GM19035 (cell line): Measurements from ENCODE around the gene BTD.

Experiments used
- ATAC-seq: cut with Tn5 transposase; IDR thresholded peaks from one replicate; pipeline ENCODE4 v1.9.1; 2021; ENCODE audit not compliant: unreplicated experiment

Gene BTD

GRCh38 chr3:15601399-15602145 is at the start of gene BTD, which contains the start of gene HACL1:
TSS of gene BTD (plus strand) at chr3:15601745. CDS start at chr3:15635440, 33,695 bp downstream.
TSS of gene HACL1 (minus strand) at chr3:15601569. CDS start at chr3:15601463, 106 bp downstream.
- peak; percentile 94 for ATAC-seq

DNA sequence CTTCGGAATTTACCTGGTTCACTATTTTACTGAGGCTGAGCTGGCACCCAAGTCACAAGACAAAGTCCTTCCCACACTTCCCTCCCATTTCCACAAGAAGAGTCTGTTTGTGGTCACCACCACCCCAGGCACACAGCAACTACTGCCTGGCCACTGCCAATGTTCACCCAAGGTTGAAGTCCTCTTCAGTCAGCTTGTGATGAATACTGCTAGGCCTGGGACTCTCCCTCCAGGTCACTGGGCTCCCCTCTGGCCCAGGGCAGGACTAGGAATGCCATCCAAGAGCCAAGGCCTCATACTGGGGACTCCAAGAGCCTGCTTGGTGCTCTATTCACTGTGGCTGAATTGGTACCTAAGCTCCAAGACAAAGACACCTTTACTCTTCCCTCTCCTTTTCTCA is 49.6 kb upstream of the BTD start:
- no peak for ATAC-seq

GRCh38 chr3:15553749-15554148 is 47.8 kb upstream of the BTD start:
- ATAC-seq: no peak

- peak; percentile 83 for ATAC-seq
Observed at GRCh38 chr3:15556512-15556911, 45.0 kb upstream of the BTD start.

- peak; percentile 66 for ATAC-seq
Observed at GRCh38 chr3:15557511-15557946, 44.0 kb upstream of the BTD start.

- ATAC-seq: no peak
Observed at GRCh38 chr3:15558581-15558980, 43.0 kb upstream of the BTD start.

- ATAC-seq: no peak
Observed at GRCh38 chr3:15562560-15562959, 39.0 kb upstream of the BTD start.

- ATAC-seq: no peak
Observed at GRCh38 chr3:15563190-15563589, 38.4 kb upstream of the BTD start.

DNA sequence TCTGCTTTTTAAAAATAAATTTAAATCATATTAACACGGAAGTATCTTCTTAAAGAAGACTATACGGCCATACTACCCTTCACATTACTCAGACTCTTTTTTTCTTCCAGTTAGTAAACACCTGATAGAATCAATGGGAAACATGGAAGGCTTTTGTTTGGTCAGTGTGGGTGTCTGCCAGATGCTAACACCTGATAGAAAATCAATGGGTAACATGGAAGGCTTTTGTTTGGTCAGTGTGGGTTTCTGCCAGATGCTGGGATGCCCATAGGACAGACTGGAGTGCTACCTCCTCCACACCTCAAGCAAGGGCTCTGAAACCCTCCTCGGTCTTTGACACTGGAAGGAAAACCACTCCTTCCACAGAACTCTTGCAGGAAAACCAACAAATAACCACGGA is 29.4 kb upstream of the BTD start:
- ATAC-seq: no peak

GRCh38 chr3:15575446-15575845 is 26.1 kb upstream of the BTD start:
- ATAC-seq: no peak

DNA sequence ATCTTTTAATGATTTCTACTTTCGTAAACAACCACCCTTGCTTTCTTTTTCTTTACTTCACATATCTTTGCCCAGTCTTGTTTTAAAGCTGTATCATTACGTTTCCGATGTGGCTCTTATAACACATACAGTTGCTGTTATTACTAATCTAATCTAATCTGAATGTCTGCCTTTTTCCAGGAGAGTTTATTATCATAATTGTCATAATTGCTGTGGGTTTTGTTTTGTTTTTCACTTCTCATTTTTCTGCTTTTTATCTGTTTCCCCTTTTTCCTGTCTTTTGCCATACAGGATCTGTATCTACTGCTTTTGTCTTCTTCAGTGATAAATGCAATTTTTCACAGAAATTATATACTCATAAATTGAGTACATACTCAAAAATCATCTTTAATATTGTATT is 25.1 kb upstream of the BTD start:
- no peak for ATAC-seq

- ATAC-seq: no peak
Observed at GRCh38 chr3:15578289-15578867, 23.2 kb upstream of the BTD start.

GRCh38 chr3:15579051-15579450 is 22.5 kb upstream of the BTD start:
- no peak for ATAC-seq

- no peak for ATAC-seq
Observed at GRCh38 chr3:15581471-15582394, 19.8 kb upstream of the BTD start.

- no peak for ATAC-seq
Observed at GRCh38 chr3:15585111-15585845, 16.3 kb upstream of the BTD start.

DNA sequence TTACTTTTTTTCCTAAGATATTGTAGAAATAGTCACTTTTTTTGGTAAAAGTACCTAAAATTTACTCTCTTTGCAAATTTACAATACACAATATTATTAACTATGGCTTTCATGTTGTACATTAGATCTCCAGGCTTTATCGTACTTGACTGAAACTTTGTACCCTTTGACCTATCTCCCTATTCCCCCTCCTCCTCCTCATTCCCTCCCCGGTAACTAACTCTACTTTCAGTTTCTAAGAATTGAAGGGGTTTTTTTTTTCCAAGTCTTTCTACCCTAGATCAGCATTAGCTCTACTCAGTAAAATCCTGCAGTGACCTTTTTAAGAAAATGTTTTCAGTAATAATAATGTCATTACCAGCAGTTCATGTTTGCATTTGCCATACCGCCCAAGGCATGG is 10.3 kb upstream of the BTD start:
- no peak for ATAC-seq

- no peak for ATAC-seq
Observed at GRCh38 chr3:15591928-15592327, 9.6 kb upstream of the BTD start.

GRCh38 chr3:15592968-15593367 is 8.6 kb upstream of the BTD start:
- no peak for ATAC-seq

GRCh38 chr3:15595955-15596354 is 5.6 kb upstream of the BTD start:
- no peak for ATAC-seq

GRCh38 chr3:15601046-15601398 is 523 bp upstream of the BTD start:
- peak; percentile 16 for ATAC-seq

- peak; percentile 10 for ATAC-seq
Observed at GRCh38 chr3:15602146-15602536, 596 bp downstream of the BTD start.
